IMR-90 (cell line): ENCODE data around the gene GPATCH8. TPM values are rescaled to one million over a fixed set of nuclear protein-coding genes. Genes with fewer than 3 reads are reported as not detected.

Source experiments
- ATAC-seq: fragments of 200-7000 bp; cut with Tn5 transposase; 2 replicates; pipeline ENCODE4 v1.9.1; 2020; ENCODE audit warnings: low read depth, mild to moderate bottlenecking, moderate library complexity
- BruUV-seq: library from RNA; stranded (reverse); fragments of 400-500 nt; replicated peaks from 2 replicates; lab custom pipeline; 2021; lab: Mats Ljungman, UMichigan
- CTCF ChIA-PET: fragments of 300-600 bp; formaldehyde crosslinking; extraction: SDS; loops from one replicate; lab custom pipeline; 2021; ENCODE audit warnings: antibody characterized with exemption; lab: Yijun Ruan, JAX
- POLR2A ChIA-PET: fragments of 300-600 bp; sonication (Branson Sonifier 250); formaldehyde crosslinking; loops from one replicate; lab custom pipeline; 2022; ENCODE audit warnings: antibody characterized with exemption; ENCODE audit not compliant: unreplicated experiment; lab: Charles Lee
- DNase-seq: peaks from one replicate; pipeline ENCODE4 v3.0.0; 2013
- H2AFZ ChIP-seq: replicated peaks from 2 replicates; pipeline ENCODE3; 2013; ENCODE audit warnings: low read length, mild to moderate bottlenecking; ENCODE audit not compliant: poor library complexity
- H2AK5ac ChIP-seq: 2 replicates; pipeline ENCODE4 v1.6.1; 2013; ENCODE audit warnings: low read depth, low read length, inconsistent platforms
- H2AK9ac ChIP-seq: replicated peaks from 2 replicates; pipeline ENCODE3; 2013; ENCODE audit warnings: mild to moderate bottlenecking, low read depth, low read length, moderate library complexity; ENCODE audit not compliant: poor library complexity
- H2BK120ac ChIP-seq: 2 replicates; pipeline ENCODE4 v1.6.1; 2013; ENCODE audit warnings: low read depth, low read length, inconsistent platforms
- H2BK15ac ChIP-seq: 3 replicates; pipeline ENCODE4 v1.6.1; 2013; ENCODE audit warnings: low read depth, low read length, inconsistent platforms
- H2BK20ac ChIP-seq: 2 replicates; pipeline ENCODE4 v1.6.1; 2013; ENCODE audit warnings: low read depth, mild to moderate bottlenecking, inconsistent platforms, low read length, moderate library complexity
- H2BK5ac ChIP-seq: 2 replicates; pipeline ENCODE4 v1.6.1; 2013; ENCODE audit warnings: mild to moderate bottlenecking, low read depth, low read length, inconsistent platforms; ENCODE audit not compliant: poor library complexity, severe bottlenecking
- H3K14ac ChIP-seq: replicated peaks from 2 replicates; pipeline ENCODE4 v1.6.1; 2013; ENCODE audit warnings: low read depth, low read length, inconsistent platforms
- H3K18ac ChIP-seq: 2 replicates; pipeline ENCODE4 v1.6.1; 2013; ENCODE audit warnings: low read depth, low read length, control low read depth
- H3K23ac ChIP-seq: 2 replicates; pipeline ENCODE4 v1.6.1; 2013; ENCODE audit warnings: low read depth, low read length, inconsistent platforms
- H3K27ac ChIP-seq: 2 replicates; pipeline ENCODE4 v1.5.1; 2013; ENCODE audit warnings: mild to moderate bottlenecking, control low read depth, low read length; ENCODE audit not compliant: insufficient read depth
- H3K27me3 ChIP-seq: 2 replicates; pipeline ENCODE4 v1.6.1; 2013; ENCODE audit warnings: low read length; ENCODE audit not compliant: control insufficient read depth, insufficient read depth
- H3K36me3 ChIP-seq: 2 replicates; pipeline ENCODE4 v1.6.1; 2013; ENCODE audit warnings: low read length, mixed read lengths; ENCODE audit not compliant: control insufficient read depth, insufficient read depth
- H3K4ac ChIP-seq: 2 replicates; pipeline ENCODE4 v1.6.1; 2013; ENCODE audit warnings: low read depth, low read length, inconsistent platforms
- H3K4me1 ChIP-seq: 2 replicates; pipeline ENCODE4 v1.6.1; 2013; ENCODE audit warnings: low read length, mixed read lengths; ENCODE audit not compliant: control insufficient read depth, insufficient read depth
- H3K4me2 ChIP-seq: 2 replicates; pipeline ENCODE4 v1.6.1; 2013; ENCODE audit warnings: low read depth, mild to moderate bottlenecking, control low read depth, low read length, moderate library complexity
- H3K4me3 ChIP-seq: 2 replicates; pipeline ENCODE4 v1.5.1; 2013; ENCODE audit warnings: low read depth, mild to moderate bottlenecking, control low read depth, low read length, moderate library complexity; ENCODE audit not compliant: insufficient read depth
- H3K56ac ChIP-seq: 2 replicates; pipeline ENCODE4 v1.6.1; 2013; ENCODE audit warnings: low read length, inconsistent platforms; ENCODE audit not compliant: insufficient read depth; ENCODE audit errors: extremely low read depth
- H3K79me1 ChIP-seq, 2 experiments: 2 replicates each; pipeline ENCODE4 v1.6.1; 2013; ENCODE audit warnings: low read length in 2 of 2, inconsistent platforms in 1 of 2, low read depth in 1 of 2
- H3K9ac ChIP-seq: 2 replicates; pipeline ENCODE4 v1.6.1; 2013; ENCODE audit warnings: low read depth, low read length, control low read depth
- H3K9me1 ChIP-seq: 2 replicates; pipeline ENCODE4 v1.6.1; 2013; ENCODE audit warnings: low read length, inconsistent platforms; ENCODE audit not compliant: insufficient read depth
- H3K9me3 ChIP-seq: 2 replicates; pipeline ENCODE4 v1.6.1; 2013; ENCODE audit warnings: low read length; ENCODE audit not compliant: control insufficient read depth, insufficient read depth
- H4K20me1 ChIP-seq: 2 replicates; pipeline ENCODE4 v1.6.1; 2013; ENCODE audit warnings: low read length, inconsistent platforms; ENCODE audit not compliant: insufficient read depth
- H4K5ac ChIP-seq: 2 replicates; pipeline ENCODE4 v1.6.1; 2013; ENCODE audit warnings: mild to moderate bottlenecking, low read depth, low read length, control low read depth
- H4K8ac ChIP-seq, 2 experiments: 2 replicates each; pipeline ENCODE4 v1.6.1; 2013; ENCODE audit warnings: low read depth in 2 of 2, low read length in 2 of 2, control low read depth in 1 of 2, inconsistent platforms in 1 of 2
- H4K91ac ChIP-seq: 2 replicates; pipeline ENCODE4 v1.6.1; 2013; ENCODE audit warnings: low read depth, low read length, inconsistent platforms; ENCODE audit not compliant: insufficient read depth
- CEBPB ChIP-seq: IDR thresholded peaks from 2 replicates; pipeline ENCODE4 v1.6.1; 2012; ENCODE audit warnings: low read depth, low read length, improper control_type of control experiment
- CHD1 ChIP-seq: IDR thresholded peaks from 2 replicates; pipeline ENCODE4 v1.6.1; 2012; ENCODE audit warnings: low read depth, low read length, improper control_type of control experiment
- MXI1 ChIP-seq: IDR thresholded peaks from 2 replicates; pipeline ENCODE4 v1.6.1; 2012; ENCODE audit warnings: low read depth, mild to moderate bottlenecking, low read length, moderate library complexity, borderline replicate concordance
- POLR2A ChIP-seq: IDR thresholded peaks from 2 replicates; pipeline ENCODE4 v1.6.1; 2012; ENCODE audit warnings: mild to moderate bottlenecking, low read depth, low read length
- RCOR1 ChIP-seq: IDR thresholded peaks from 2 replicates; pipeline ENCODE4 v1.6.1; 2012; ENCODE audit warnings: mild to moderate bottlenecking, low read length, improper control_type of control experiment; ENCODE audit not compliant: insufficient replicate concordance
- SMC3 ChIP-seq: fragments of 150-350 bp; IDR thresholded peaks from 2 replicates; pipeline ENCODE4 v1.6.1; 2016; ENCODE audit warnings: low read depth, mild to moderate bottlenecking, antibody characterized with exemption, low read length, moderate library complexity
- WGBS, 2 experiments: methylation state at CpG; one replicate each; pipeline versions ENCODE4 v1.1.5 to v1.1.7; 2013; ENCODE audit warnings: missing lambda C conversion rate in 2 of 2; ENCODE audit not compliant: insufficient read length in 1 of 2; ENCODE audit errors: extremely low coverage in 2 of 2; 5-methylcytosine and 5-hydroxymethylcytosine counted together
- dilution Hi-C: fragments of 300-500 bp; cut with HindIII; formaldehyde crosslinking; loops from one replicate; pipeline ENCODE4 v1.14.3; 2018; ENCODE audit warnings: low sequenced_read_pairs; ENCODE audit not compliant: unreplicated experiment
- in situ Hi-C: fragments of 300-500 bp; cut with MboI; formaldehyde crosslinking; loops from 3 replicates; pipeline ENCODE4 v1.14.3; 2019; ENCODE audit warnings: low sequenced_read_pairs, inconsistent platforms, mixed read lengths
- intact Hi-C: fragments of 100-400 bp; cut with micrococcal nuclease; formaldehyde crosslinking; loops from 2 replicates; pipeline ENCODE4 v1.10.0; 2022
- polyA plus RNA-seq, 3 experiments: library from polyadenylated mRNA; depleted of rRNA; stranded (reverse); fragments of >200 nt; gene quantifications; 2 replicates each; pipeline ENCODE4 v1.2.3, GENCODE V29; 2012; ENCODE audit warnings: low replicate concordance in 1 of 3
- total RNA-seq: library from RNA; depleted of rRNA; stranded (reverse); fragments of >200 nt; gene quantifications from 2 replicates; pipeline ENCODE4 v1.2.3, GENCODE V29; 2012

The GPATCH8 gene
- total and polyA plus RNA-seq, 2 of the 4 experiments (the other 2 are of a cell fraction), result 8.8 to 13.2 TPM

- no peak overlapping the region for H2AK9ac ChIP-seq
- no TSS peak for BruUV-seq
- CTCF ChIA-PET, result no interaction called here
Observed at GRCh38 chr17:44432254-44433157, 70.7 kb downstream of the GPATCH8 start.

More at GRCh38 chr17:44432254-44433157, 70.7 kb downstream of the GPATCH8 start:
- no peak overlapping the region for H3K4ac ChIP-seq
- no peak overlapping the region for H4K91ac ChIP-seq
- 94% methylated on average over 2 of the region's 9 CpGs; no CpG with 5 or more reads in 1 of the 2 experiments for WGBS, 2 experiments
- intact Hi-C loops, result no loop called here
- no peak overlapping the region for H3K23ac ChIP-seq
- ATAC-seq (no peak), DNase-seq (no peak)
- H2BK5ac ChIP-seq, result no peak overlapping the region
- H4K20me1 ChIP-seq, result no peaks in the 10 kb centered on the region; the same call in 1 of the 2 replicates
- H2BK15ac ChIP-seq, result no peak overlapping the region
- TF ChIP-seq POLR2A, result no peak
- TF ChIP-seq RCOR1, result no peak
- TF ChIP-seq CHD1, result no peak
- no peak for TF ChIP-seq CEBPB
- no peak for TF ChIP-seq SMC3
- no peak for TF ChIP-seq MXI1
- POLR2A ChIA-PET, result no interaction called here
- no peak overlapping the region for H4K8ac ChIP-seq
- H3K9ac ChIP-seq, result no peak overlapping the region
- H2AFZ ChIP-seq, result no peak overlapping the region
- H2BK20ac ChIP-seq, result no peak overlapping the region
- H4K5ac ChIP-seq, result no peak overlapping the region
- dilution Hi-C loops, result no loop called here
- no peak overlapping the region for H2AK5ac ChIP-seq
- no peak overlapping the region for H3K14ac ChIP-seq
- H3K36me3 ChIP-seq, result peaks cover 26% of the 10 kb centered on the region
- no peak overlapping the region for H2BK120ac ChIP-seq
- H3K27ac ChIP-seq, result no peak overlapping the region
- H3K9me3 ChIP-seq, result no peaks in the 10 kb centered on the region
- H3K4me1 ChIP-seq, result no peaks in the 10 kb centered on the region
- no peak overlapping the region for H3K18ac ChIP-seq
- no peak overlapping the region for H3K56ac ChIP-seq
- no peak overlapping the region for H3K4me3 ChIP-seq
- no peaks in the 10 kb centered on the region for H3K27me3 ChIP-seq
- peaks cover 21 to 28% of the 10 kb centered on the region in 2 experiments for H3K79me1 ChIP-seq
- in situ Hi-C loops, result no loop called here
- peaks cover 4% of the 10 kb centered on the region for H3K9me1 ChIP-seq
- no peak overlapping the region for H3K4me2 ChIP-seq
